IMR-90 (cell line): ENCODE data around the gene ATP2C2. TPM values are rescaled to one million over a fixed set of nuclear protein-coding genes. Genes with fewer than 3 reads are reported as not detected.

Experiments used
- ATAC-seq: fragments of 200-7000 bp; cut with Tn5 transposase; 2 replicates; pipeline ENCODE4 v1.9.1; 2020; ENCODE audit warnings: low read depth, mild to moderate bottlenecking, moderate library complexity
- BruUV-seq: library from RNA; stranded (reverse); fragments of 400-500 nt; replicated peaks from 2 replicates; lab custom pipeline; 2021; lab: Mats Ljungman, UMichigan
- CTCF ChIA-PET: fragments of 300-600 bp; formaldehyde crosslinking; extraction: SDS; loops from one replicate; lab custom pipeline; 2021; ENCODE audit warnings: antibody characterized with exemption; lab: Yijun Ruan, JAX
- POLR2A ChIA-PET: fragments of 300-600 bp; sonication (Branson Sonifier 250); formaldehyde crosslinking; loops from one replicate; lab custom pipeline; 2022; ENCODE audit warnings: antibody characterized with exemption; ENCODE audit not compliant: unreplicated experiment; lab: Charles Lee
- DNase-seq: peaks from one replicate; pipeline ENCODE4 v3.0.0; 2013
- H2AFZ ChIP-seq: replicated peaks from 2 replicates; pipeline ENCODE3; 2013; ENCODE audit warnings: low read length, mild to moderate bottlenecking; ENCODE audit not compliant: poor library complexity
- H2AK5ac ChIP-seq: 2 replicates; pipeline ENCODE4 v1.6.1; 2013; ENCODE audit warnings: low read depth, low read length, inconsistent platforms
- H2AK9ac ChIP-seq: replicated peaks from 2 replicates; pipeline ENCODE3; 2013; ENCODE audit warnings: mild to moderate bottlenecking, low read depth, low read length, moderate library complexity; ENCODE audit not compliant: poor library complexity
- H2BK120ac ChIP-seq: 2 replicates; pipeline ENCODE4 v1.6.1; 2013; ENCODE audit warnings: low read depth, low read length, inconsistent platforms
- H2BK15ac ChIP-seq: 3 replicates; pipeline ENCODE4 v1.6.1; 2013; ENCODE audit warnings: low read depth, low read length, inconsistent platforms
- H2BK20ac ChIP-seq: 2 replicates; pipeline ENCODE4 v1.6.1; 2013; ENCODE audit warnings: low read depth, mild to moderate bottlenecking, inconsistent platforms, low read length, moderate library complexity
- H2BK5ac ChIP-seq: 2 replicates; pipeline ENCODE4 v1.6.1; 2013; ENCODE audit warnings: mild to moderate bottlenecking, low read depth, low read length, inconsistent platforms; ENCODE audit not compliant: poor library complexity, severe bottlenecking
- H3K14ac ChIP-seq: replicated peaks from 2 replicates; pipeline ENCODE4 v1.6.1; 2013; ENCODE audit warnings: low read depth, low read length, inconsistent platforms
- H3K18ac ChIP-seq: 2 replicates; pipeline ENCODE4 v1.6.1; 2013; ENCODE audit warnings: low read depth, low read length, control low read depth
- H3K23ac ChIP-seq: 2 replicates; pipeline ENCODE4 v1.6.1; 2013; ENCODE audit warnings: low read depth, low read length, inconsistent platforms
- H3K27ac ChIP-seq: 2 replicates; pipeline ENCODE4 v1.5.1; 2013; ENCODE audit warnings: mild to moderate bottlenecking, control low read depth, low read length; ENCODE audit not compliant: insufficient read depth
- H3K27me3 ChIP-seq: 2 replicates; pipeline ENCODE4 v1.6.1; 2013; ENCODE audit warnings: low read length; ENCODE audit not compliant: control insufficient read depth, insufficient read depth
- H3K36me3 ChIP-seq: 2 replicates; pipeline ENCODE4 v1.6.1; 2013; ENCODE audit warnings: low read length, mixed read lengths; ENCODE audit not compliant: control insufficient read depth, insufficient read depth
- H3K4ac ChIP-seq: 2 replicates; pipeline ENCODE4 v1.6.1; 2013; ENCODE audit warnings: low read depth, low read length, inconsistent platforms
- H3K4me1 ChIP-seq: 2 replicates; pipeline ENCODE4 v1.6.1; 2013; ENCODE audit warnings: low read length, mixed read lengths; ENCODE audit not compliant: control insufficient read depth, insufficient read depth
- H3K4me2 ChIP-seq: 2 replicates; pipeline ENCODE4 v1.6.1; 2013; ENCODE audit warnings: low read depth, mild to moderate bottlenecking, control low read depth, low read length, moderate library complexity
- H3K4me3 ChIP-seq: 2 replicates; pipeline ENCODE4 v1.5.1; 2013; ENCODE audit warnings: low read depth, mild to moderate bottlenecking, control low read depth, low read length, moderate library complexity; ENCODE audit not compliant: insufficient read depth
- H3K56ac ChIP-seq: 2 replicates; pipeline ENCODE4 v1.6.1; 2013; ENCODE audit warnings: low read length, inconsistent platforms; ENCODE audit not compliant: insufficient read depth; ENCODE audit errors: extremely low read depth
- H3K79me1 ChIP-seq, 2 experiments: 2 replicates each; pipeline ENCODE4 v1.6.1; 2013; ENCODE audit warnings: low read length in 2 of 2, inconsistent platforms in 1 of 2, low read depth in 1 of 2
- H3K9ac ChIP-seq: 2 replicates; pipeline ENCODE4 v1.6.1; 2013; ENCODE audit warnings: low read depth, low read length, control low read depth
- H3K9me1 ChIP-seq: 2 replicates; pipeline ENCODE4 v1.6.1; 2013; ENCODE audit warnings: low read length, inconsistent platforms; ENCODE audit not compliant: insufficient read depth
- H3K9me3 ChIP-seq: 2 replicates; pipeline ENCODE4 v1.6.1; 2013; ENCODE audit warnings: low read length; ENCODE audit not compliant: control insufficient read depth, insufficient read depth
- H4K20me1 ChIP-seq: 2 replicates; pipeline ENCODE4 v1.6.1; 2013; ENCODE audit warnings: low read length, inconsistent platforms; ENCODE audit not compliant: insufficient read depth
- H4K5ac ChIP-seq: 2 replicates; pipeline ENCODE4 v1.6.1; 2013; ENCODE audit warnings: mild to moderate bottlenecking, low read depth, low read length, control low read depth
- H4K8ac ChIP-seq, 2 experiments: 2 replicates each; pipeline ENCODE4 v1.6.1; 2013; ENCODE audit warnings: low read depth in 2 of 2, low read length in 2 of 2, control low read depth in 1 of 2, inconsistent platforms in 1 of 2
- H4K91ac ChIP-seq: 2 replicates; pipeline ENCODE4 v1.6.1; 2013; ENCODE audit warnings: low read depth, low read length, inconsistent platforms; ENCODE audit not compliant: insufficient read depth
- BHLHE40 ChIP-seq: fragments of 150-350 bp; IDR thresholded peaks from 2 replicates; pipeline ENCODE4 v1.6.1; 2016; ENCODE audit warnings: mild to moderate bottlenecking, low read depth, low read length
- CEBPB ChIP-seq: IDR thresholded peaks from 2 replicates; pipeline ENCODE4 v1.6.1; 2012; ENCODE audit warnings: low read depth, low read length, improper control_type of control experiment
- CHD1 ChIP-seq: IDR thresholded peaks from 2 replicates; pipeline ENCODE4 v1.6.1; 2012; ENCODE audit warnings: low read depth, low read length, improper control_type of control experiment
- ELK1 ChIP-seq: fragments of 150-350 bp; IDR thresholded peaks from 2 replicates; pipeline ENCODE4 v1.6.1; 2016; ENCODE audit warnings: low read depth, mild to moderate bottlenecking, low read length, moderate library complexity, borderline replicate concordance
- FOS ChIP-seq: fragments of 150-350 bp; IDR thresholded peaks from 2 replicates; pipeline ENCODE4 v1.6.1; 2016; ENCODE audit warnings: low read depth, low read length
- MXI1 ChIP-seq: IDR thresholded peaks from 2 replicates; pipeline ENCODE4 v1.6.1; 2012; ENCODE audit warnings: low read depth, mild to moderate bottlenecking, low read length, moderate library complexity, borderline replicate concordance
- NFE2L2 ChIP-seq: fragments of 150-350 bp; IDR thresholded peaks from 2 replicates; pipeline ENCODE4 v1.6.1; 2016; ENCODE audit warnings: low read depth, mild to moderate bottlenecking, low read length
- POLR2A ChIP-seq: IDR thresholded peaks from 2 replicates; pipeline ENCODE4 v1.6.1; 2012; ENCODE audit warnings: mild to moderate bottlenecking, low read depth, low read length
- RAD21 ChIP-seq: IDR thresholded peaks from 2 replicates; pipeline ENCODE4 v1.6.1; 2012; ENCODE audit warnings: low read length, improper control_type of control experiment
- RFX5 ChIP-seq: IDR thresholded peaks from 2 replicates; pipeline ENCODE4 v1.8.0; 2012; ENCODE audit warnings: low read depth, mild to moderate bottlenecking, low read length, moderate library complexity
- SMC3 ChIP-seq: fragments of 150-350 bp; IDR thresholded peaks from 2 replicates; pipeline ENCODE4 v1.6.1; 2016; ENCODE audit warnings: low read depth, mild to moderate bottlenecking, antibody characterized with exemption, low read length, moderate library complexity
- WGBS, 2 experiments: methylation state at CpG; one replicate each; pipeline versions ENCODE4 v1.1.5 to v1.1.7; 2013; ENCODE audit warnings: missing lambda C conversion rate in 2 of 2; ENCODE audit not compliant: insufficient read length in 1 of 2; ENCODE audit errors: extremely low coverage in 2 of 2; 5-methylcytosine and 5-hydroxymethylcytosine counted together
- dilution Hi-C: fragments of 300-500 bp; cut with HindIII; formaldehyde crosslinking; loops from one replicate; pipeline ENCODE4 v1.14.3; 2018; ENCODE audit warnings: low sequenced_read_pairs; ENCODE audit not compliant: unreplicated experiment
- in situ Hi-C: fragments of 300-500 bp; cut with MboI; formaldehyde crosslinking; loops from 3 replicates; pipeline ENCODE4 v1.14.3; 2019; ENCODE audit warnings: low sequenced_read_pairs, inconsistent platforms, mixed read lengths
- intact Hi-C: fragments of 100-400 bp; cut with micrococcal nuclease; formaldehyde crosslinking; loops from 2 replicates; pipeline ENCODE4 v1.10.0; 2022
- polyA plus RNA-seq, 3 experiments: library from polyadenylated mRNA; depleted of rRNA; stranded (reverse); fragments of >200 nt; gene quantifications; 2 replicates each; pipeline ENCODE4 v1.2.3, GENCODE V29; 2012; ENCODE audit warnings: low replicate concordance in 1 of 3
- total RNA-seq: library from RNA; depleted of rRNA; stranded (reverse); fragments of >200 nt; gene quantifications from 2 replicates; pipeline ENCODE4 v1.2.3, GENCODE V29; 2012
- TF ChIP-seq, protein P1 (sequence below): conservative IDR thresholded peaks from 2 replicates; pipeline ENCODE4 v1.5.1; 2012; ENCODE audit warnings: mild to moderate bottlenecking, low read depth, low read length, improper control_type of control experiment
- TF ChIP-seq, protein P2 (sequence below): fragments of 150-350 bp; IDR thresholded peaks from 2 replicates; pipeline ENCODE4 v1.6.1; 2017; ENCODE audit warnings: mild to moderate bottlenecking, antibody characterized with exemption, low read length, low read depth

The ATP2C2 gene
- total and polyA plus RNA-seq, 2 of the 4 experiments (the other 2 are of a cell fraction), result not detected

GRCh38 chr16:84498859-84499620 is 130.7 kb downstream of the ATP2C2 start (continued):
- TF ChIP-seq CEBPB, result no peak

DNA sequence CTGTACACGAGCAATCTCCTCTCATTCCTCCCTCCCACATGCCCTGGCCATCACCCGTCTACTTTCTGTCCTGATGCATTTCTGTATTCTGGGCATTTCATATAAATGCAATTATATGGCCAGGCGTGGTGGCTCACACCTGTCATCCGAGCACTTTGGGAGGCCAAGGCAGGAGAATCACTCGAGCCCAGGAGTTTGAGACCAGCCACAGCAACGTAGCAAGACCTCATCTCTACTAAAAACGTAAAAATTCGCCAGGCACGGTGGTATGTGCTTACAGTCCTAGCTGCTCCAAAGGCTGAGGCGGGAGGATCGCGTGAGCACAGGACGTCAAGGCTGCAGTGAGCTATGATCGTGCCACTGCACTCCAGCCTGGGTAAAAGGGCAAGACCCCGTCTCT is 131.3 kb downstream of the ATP2C2 start:
- Histone ChIP-seq H3K27ac (no peak overlapping the region), H2BK15ac (no peak overlapping the region; the same call in 2 of the 3 replicates), H4K91ac (no peak overlapping the region), H3K4me2 (no peak overlapping the region), H2BK5ac (no peak overlapping the region), H3K27me3 (no peaks in the 10 kb centered on the region), H2AK9ac (no peak overlapping the region), H4K5ac (no peak overlapping the region), H3K4ac (0 out of 2 replicates have a peak overlapping the region, but pooled peaks have one; percentile 4), H3K9me3 (no peaks in the 10 kb centered on the region), H3K56ac (no peak overlapping the region), H2BK20ac (no peak overlapping the region), H3K23ac (no peak overlapping the region), H2AK5ac (peak overlapping the region; percentile 64), H3K79me1 (peaks cover 49 to 92% of the 10 kb centered on the region in 2 experiments), H3K18ac (no peak overlapping the region), H2BK120ac (no peak overlapping the region), H3K9ac (no peak overlapping the region), H3K4me3 (no peak overlapping the region), H4K20me1 (peaks cover 17% of the 10 kb centered on the region; the same call in 1 of the 2 replicates), H3K9me1 (peaks cover 36% of the 10 kb centered on the region), H3K14ac (0 out of 2 replicates have a peak overlapping the region, but pooled peaks have one; percentile 7), H3K36me3 (peaks cover 46% of the 10 kb centered on the region), H3K4me1 (peaks cover 10% of the 10 kb centered on the region), H4K8ac (no peak overlapping the region), H2AFZ (no peak overlapping the region)
- ChIA-PET CTCF (no interaction called here), POLR2A (no interaction called here)
- in situ Hi-C loops (loop anchor here (25.0 kb wide), 1 partner anchor 537 kb away; the partner anchor contains the start of genes NECAB2 and OSGIN1), dilution Hi-C loops (no loop called here), intact Hi-C loops (no loop called here)
- no peak for TF ChIP-seq ELK1
- TF ChIP-seq CHD1, result no peak
- TF ChIP-seq BHLHE40, result no peak
- TF ChIP-seq POLR2A, result no peak
- no peak for TF ChIP-seq CEBPB
- TF ChIP-seq MXI1, result no peak
- no peak for TF ChIP-seq NFE2L2
- no peak for TF ChIP-seq RFX5
- TF ChIP-seq, protein P1, sequence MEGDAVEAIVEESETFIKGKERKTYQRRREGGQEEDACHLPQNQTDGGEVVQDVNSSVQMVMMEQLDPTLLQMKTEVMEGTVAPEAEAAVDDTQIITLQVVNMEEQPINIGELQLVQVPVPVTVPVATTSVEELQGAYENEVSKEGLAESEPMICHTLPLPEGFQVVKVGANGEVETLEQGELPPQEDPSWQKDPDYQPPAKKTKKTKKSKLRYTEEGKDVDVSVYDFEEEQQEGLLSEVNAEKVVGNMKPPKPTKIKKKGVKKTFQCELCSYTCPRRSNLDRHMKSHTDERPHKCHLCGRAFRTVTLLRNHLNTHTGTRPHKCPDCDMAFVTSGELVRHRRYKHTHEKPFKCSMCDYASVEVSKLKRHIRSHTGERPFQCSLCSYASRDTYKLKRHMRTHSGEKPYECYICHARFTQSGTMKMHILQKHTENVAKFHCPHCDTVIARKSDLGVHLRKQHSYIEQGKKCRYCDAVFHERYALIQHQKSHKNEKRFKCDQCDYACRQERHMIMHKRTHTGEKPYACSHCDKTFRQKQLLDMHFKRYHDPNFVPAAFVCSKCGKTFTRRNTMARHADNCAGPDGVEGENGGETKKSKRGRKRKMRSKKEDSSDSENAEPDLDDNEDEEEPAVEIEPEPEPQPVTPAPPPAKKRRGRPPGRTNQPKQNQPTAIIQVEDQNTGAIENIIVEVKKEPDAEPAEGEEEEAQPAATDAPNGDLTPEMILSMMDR, result no peak
- TF ChIP-seq SMC3, result no peak
- TF ChIP-seq, protein P2, sequence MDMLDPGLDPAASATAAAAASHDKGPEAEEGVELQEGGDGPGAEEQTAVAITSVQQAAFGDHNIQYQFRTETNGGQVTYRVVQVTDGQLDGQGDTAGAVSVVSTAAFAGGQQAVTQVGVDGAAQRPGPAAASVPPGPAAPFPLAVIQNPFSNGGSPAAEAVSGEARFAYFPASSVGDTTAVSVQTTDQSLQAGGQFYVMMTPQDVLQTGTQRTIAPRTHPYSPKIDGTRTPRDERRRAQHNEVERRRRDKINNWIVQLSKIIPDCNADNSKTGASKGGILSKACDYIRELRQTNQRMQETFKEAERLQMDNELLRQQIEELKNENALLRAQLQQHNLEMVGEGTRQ, result no peak
- no peak for TF ChIP-seq FOS
- no peak for TF ChIP-seq RAD21
- WGBS, 2 experiments, result 98% methylated on average over 10 of the region's 15 CpGs; no CpG with 5 or more reads in 1 of the 2 experiments
- no TSS peak for BruUV-seq
- ATAC-seq (no peak), DNase-seq (no peak)
